Subcutaneous adipose tissue (tissue), 4 donors: ENCODE results near the gene CFAP74. TPM values are rescaled to one million over a fixed set of nuclear protein-coding genes. Genes with fewer than 3 reads are reported as not detected.

Experiments used
- CTCF ChIP-seq: fragments of 450-650 bp; IDR thresholded peaks from one replicate; pipeline ENCODE4 v1.5.1; 2016; ENCODE audit warnings: low read depth, mild to moderate bottlenecking, control low read depth, antibody characterized with exemption, moderate library complexity
- total RNA-seq, 4 donors: library from RNA; depleted of rRNA; stranded (reverse); fragments of >200 nt; gene quantifications; one replicate each; pipeline ENCODE4 v1.1.0, GENCODE V29; 2016

Gene CFAP74
- total RNA-seq, 4 donors from 2014 or later, result 0.16 TPM; not detected in 3

GRCh38 chr1:1890506-1891348 lies 112.9 kb downstream of the CFAP74 start, which contains the start of gene GNB1:
Gene GNB1, minus strand, starts transcription at chr1:1891087. Its CDS starts 65,634 bp downstream, at chr1:1825453.
- no peak for TF ChIP-seq CTCF

GRCh38 chr1:1889847-1890505 lies 113.6 kb downstream of the CFAP74 start:
- TF ChIP-seq CTCF, result no peak

- TF ChIP-seq CTCF, result no peak
Observed at GRCh38 chr1:1889090-1889750, 114.4 kb downstream of the CFAP74 start.

GRCh38 chr1:1883092-1883873 lies 120.3 kb downstream of the CFAP74 start:
- no peak for TF ChIP-seq CTCF

GRCh38 chr1:1881727-1882126 lies 121.9 kb downstream of the CFAP74 start:
- TF ChIP-seq CTCF, result no peak

GRCh38 chr1:1880617-1881312 lies 122.8 kb downstream of the CFAP74 start:
- TF ChIP-seq CTCF, result no peak
